A673 (cell line): ENCODE results near the gene UQCRHL. TPM values are rescaled to one million over a fixed set of nuclear protein-coding genes. Genes with fewer than 3 reads are reported as not detected.

Experiments
- BruUV-seq: library from RNA; stranded (reverse); fragments of 400-500 nt; replicated peaks from 2 replicates; lab custom pipeline; 2021; lab: Mats Ljungman, UMichigan
- CTCF ChIA-PET: fragments of 300-600 bp; sonication (Branson Sonifier 250); formaldehyde crosslinking; loops from one replicate; lab custom pipeline; 2022; ENCODE audit warnings: antibody characterized with exemption; lab: Charles Lee
- POLR2A ChIA-PET: fragments of 300-600 bp; sonication (Branson Sonifier 250); formaldehyde crosslinking; loops from one replicate; lab custom pipeline; 2022; ENCODE audit warnings: antibody characterized with exemption; ENCODE audit not compliant: low non-redundant PET; lab: Charles Lee
- DNase-seq: peaks from one replicate; pipeline ENCODE4 v3.0.0-alpha.2; 2015; ENCODE audit warnings: low spot score
- H3K27ac ChIP-seq: fragments of 200-600 bp; sonication (generic); 2 replicates; pipeline ENCODE4 v1.5.1; 2016; ENCODE audit warnings: mixed run types, low read depth, mild to moderate bottlenecking, mixed read lengths, antibody characterized with exemption, low read length; ENCODE audit not compliant: poor library complexity, severe bottlenecking
- H3K27me3 ChIP-seq: fragments of 200-600 bp; sonication (generic); replicated peaks from 2 replicates; pipeline ENCODE4 v1.6.1; 2017; ENCODE audit warnings: mixed run types, low read depth, mild to moderate bottlenecking, mixed read lengths, antibody characterized with exemption, low read length; ENCODE audit not compliant: insufficient read depth, poor library complexity
- H3K36me3 ChIP-seq: fragments of 200-600 bp; sonication (generic); 2 replicates; pipeline ENCODE4 v1.6.1; 2016; ENCODE audit warnings: mixed run types, mild to moderate bottlenecking, mixed read lengths, antibody characterized with exemption, low read length; ENCODE audit not compliant: insufficient read depth, poor library complexity, severe bottlenecking
- H3K4me1 ChIP-seq: fragments of 200-600 bp; sonication (generic); 2 replicates; pipeline ENCODE4 v1.6.1; 2017; ENCODE audit warnings: mixed run types, mild to moderate bottlenecking, mixed read lengths, antibody characterized with exemption, low read length; ENCODE audit not compliant: insufficient read depth, poor library complexity, severe bottlenecking
- H3K4me3 ChIP-seq: fragments of 200-600 bp; sonication (generic); 2 replicates; pipeline ENCODE4 v1.5.1; 2016; ENCODE audit warnings: low read depth, mixed run types, mild to moderate bottlenecking, mixed read lengths, low read length; ENCODE audit not compliant: poor library complexity, severe bottlenecking
- H3K9me3 ChIP-seq: fragments of 200-600 bp; sonication (generic); 2 replicates; pipeline ENCODE4 v1.6.1; 2016; ENCODE audit warnings: mixed run types, low read depth, mild to moderate bottlenecking, mixed read lengths, antibody characterized with exemption, low read length; ENCODE audit not compliant: poor library complexity, severe bottlenecking
- EZH2 ChIP-seq: fragments of 200-600 bp; sonication (generic); IDR thresholded peaks from 2 replicates; pipeline ENCODE4 v1.6.1; 2017; ENCODE audit warnings: borderline replicate concordance, low read depth, mild to moderate bottlenecking, mixed read lengths, antibody characterized with exemption, low read length; ENCODE audit not compliant: poor library complexity, severe bottlenecking
- intact Hi-C: fragments of 100-400 bp; cut with micrococcal nuclease; formaldehyde crosslinking; loops from one replicate; pipeline ENCODE4 v1.10.0; 2022; ENCODE audit not compliant: unreplicated experiment
- total RNA-seq: library from RNA; stranded (reverse); gene quantifications from 2 replicates; pipeline ENCODE4 v1.2.3, GENCODE V29; 2021
- TF ChIP-seq, protein P1 (sequence below): fragments of 300-800, 200-600 bp; sonication (generic); conservative IDR thresholded peaks from 2 replicates; pipeline ENCODE4 v1.5.1; 2017; ENCODE audit warnings: low read depth, mild to moderate bottlenecking, antibody characterized with exemption, low read length, moderate library complexity, mixed read lengths

The UQCRHL gene
- total RNA-seq, 1 experiment from 2014 or later = 4.1 TPM

DNA sequence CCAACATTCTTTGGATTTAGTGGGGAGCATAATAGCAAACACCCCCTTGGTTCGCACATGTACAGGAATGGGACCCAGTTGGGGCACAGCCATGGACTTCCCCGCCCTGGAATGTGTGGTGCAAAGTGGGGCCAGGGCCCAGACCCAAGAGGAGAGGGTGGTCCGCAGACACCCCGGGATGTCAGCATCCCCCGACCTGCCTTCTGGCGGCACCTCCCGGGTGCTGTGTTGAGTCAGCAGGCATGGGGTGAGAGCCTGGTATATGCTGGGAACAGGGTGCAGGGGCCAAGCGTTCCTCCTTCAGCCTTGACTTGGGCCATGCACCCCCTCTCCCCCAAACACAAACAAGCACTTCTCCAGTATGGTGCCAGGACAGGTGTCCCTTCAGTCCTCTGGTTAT lies 21.8 kb downstream of the UQCRHL start:
- TF ChIP-seq, protein P1, sequence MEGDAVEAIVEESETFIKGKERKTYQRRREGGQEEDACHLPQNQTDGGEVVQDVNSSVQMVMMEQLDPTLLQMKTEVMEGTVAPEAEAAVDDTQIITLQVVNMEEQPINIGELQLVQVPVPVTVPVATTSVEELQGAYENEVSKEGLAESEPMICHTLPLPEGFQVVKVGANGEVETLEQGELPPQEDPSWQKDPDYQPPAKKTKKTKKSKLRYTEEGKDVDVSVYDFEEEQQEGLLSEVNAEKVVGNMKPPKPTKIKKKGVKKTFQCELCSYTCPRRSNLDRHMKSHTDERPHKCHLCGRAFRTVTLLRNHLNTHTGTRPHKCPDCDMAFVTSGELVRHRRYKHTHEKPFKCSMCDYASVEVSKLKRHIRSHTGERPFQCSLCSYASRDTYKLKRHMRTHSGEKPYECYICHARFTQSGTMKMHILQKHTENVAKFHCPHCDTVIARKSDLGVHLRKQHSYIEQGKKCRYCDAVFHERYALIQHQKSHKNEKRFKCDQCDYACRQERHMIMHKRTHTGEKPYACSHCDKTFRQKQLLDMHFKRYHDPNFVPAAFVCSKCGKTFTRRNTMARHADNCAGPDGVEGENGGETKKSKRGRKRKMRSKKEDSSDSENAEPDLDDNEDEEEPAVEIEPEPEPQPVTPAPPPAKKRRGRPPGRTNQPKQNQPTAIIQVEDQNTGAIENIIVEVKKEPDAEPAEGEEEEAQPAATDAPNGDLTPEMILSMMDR = no peak
- no peak for TF ChIP-seq EZH2
- POLR2A ChIA-PET = no interaction called here
- H3K27ac ChIP-seq = no peak overlapping the region
- CTCF ChIA-PET = no interaction called here
- no peak for DNase-seq
- peaks cover 3% of the 10 kb centered on the region for H3K36me3 ChIP-seq
- H3K9me3 ChIP-seq = no peaks in the 10 kb centered on the region
- H3K4me1 ChIP-seq = no peaks in the 10 kb centered on the region
- BruUV-seq = no TSS peak
- intact Hi-C loops = no loop called here
- no peak overlapping the region for H3K4me3 ChIP-seq
- H3K27me3 ChIP-seq = no peaks in the 10 kb centered on the region

DNA sequence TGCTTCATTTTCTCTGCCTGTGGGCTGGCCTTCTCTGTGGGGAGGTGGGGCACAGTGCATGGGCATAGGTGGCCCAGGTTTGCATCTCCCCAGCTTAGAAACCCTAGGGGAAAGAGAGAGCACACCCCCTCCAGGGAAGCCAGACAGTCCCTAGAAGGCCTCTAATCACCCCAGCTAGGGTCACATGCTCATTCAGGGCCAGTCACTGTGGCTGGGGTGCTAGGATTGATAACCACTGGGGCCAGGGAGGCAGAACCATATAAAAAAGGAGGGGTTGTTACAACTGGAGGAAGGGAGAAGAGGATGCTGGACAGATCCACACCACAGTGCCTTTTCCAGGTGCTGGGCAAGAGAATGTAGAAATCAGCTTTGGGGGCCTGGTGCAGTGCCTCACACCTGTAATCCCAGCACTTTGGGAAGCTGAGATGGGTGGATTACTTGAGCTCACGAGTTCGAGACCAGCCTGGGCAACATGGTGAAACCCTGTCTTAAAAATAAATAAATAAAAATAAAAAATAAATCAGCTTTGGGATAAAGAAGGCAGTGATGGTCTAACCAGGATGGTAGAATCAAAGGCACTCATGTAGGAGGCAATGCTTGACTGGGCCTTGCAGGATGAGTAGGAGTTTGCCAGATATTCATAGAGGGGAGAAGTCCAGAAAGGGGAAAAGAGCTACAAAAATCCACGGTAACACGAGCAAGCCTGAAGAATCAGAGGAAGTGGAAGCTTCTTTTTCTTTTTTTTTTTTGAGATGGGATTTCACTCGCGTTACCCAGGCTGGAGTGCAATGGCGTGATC lies 29.3 kb downstream of the UQCRHL start:
- Histone ChIP-seq H3K4me1 (no peaks in the 10 kb centered on the region), H3K27me3 (no peaks in the 10 kb centered on the region), H3K9me3 (no peaks in the 10 kb centered on the region), H3K36me3 (peaks cover 10% of the 10 kb centered on the region), H3K4me3 (no peak overlapping the region), H3K27ac (no peak overlapping the region)
- CTCF ChIA-PET = no interaction called here
- no peak for DNase-seq
- no TSS peak for BruUV-seq
- intact Hi-C loops = no loop called here
- POLR2A ChIA-PET = interaction anchor here (0.6 kb wide), 1 partner anchor 564 kb away, joined by 13 read pairs; no protein-coding TSS in a partner anchor
- no peak for TF ChIP-seq EZH2
- TF ChIP-seq, protein P1 = no peak

GRCh38 chr1:15775706-15776105 lies 31.7 kb downstream of the UQCRHL start:
- Histone ChIP-seq H3K4me3 (no peak overlapping the region), H3K4me1 (no peaks in the 10 kb centered on the region), H3K27ac (no peak overlapping the region), H3K9me3 (no peaks in the 10 kb centered on the region), H3K36me3 (peaks cover 17% of the 10 kb centered on the region), H3K27me3 (no peaks in the 10 kb centered on the region)
- CTCF ChIA-PET = interaction anchor here (1.3 kb wide), 1 partner anchor 16 kb away, joined by 3 read pairs; no protein-coding TSS in a partner anchor
- DNase-seq = no peak
- intact Hi-C loops = no loop called here
- TF ChIP-seq, protein P1 = no peak
- no peak for TF ChIP-seq EZH2
- POLR2A ChIA-PET = no interaction called here
- BruUV-seq = no TSS peak
